ENCODE results near the gene ADAMTSL1.

The ADAMTSL1 gene

DNA sequence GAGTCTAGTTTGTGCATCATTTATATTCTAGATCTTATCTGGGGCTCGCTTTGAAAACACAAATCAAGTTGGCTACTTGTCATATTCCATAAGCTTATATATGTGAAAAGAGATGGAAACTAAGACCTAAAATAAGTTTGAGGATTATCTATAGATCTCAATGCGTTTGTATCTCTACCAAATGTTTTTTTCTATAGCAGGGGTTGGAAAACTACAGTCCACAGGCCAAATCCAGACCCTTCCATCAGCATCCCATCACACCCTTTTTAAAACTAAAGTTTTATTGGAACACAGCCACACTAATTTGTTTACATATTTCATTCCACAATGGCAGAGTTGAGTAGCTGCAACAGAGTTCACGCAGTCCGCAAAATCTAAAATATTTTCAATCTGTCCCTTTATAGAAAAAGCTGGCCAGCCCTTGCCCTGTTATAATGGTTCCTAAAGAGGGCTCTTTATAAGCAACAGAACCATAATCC is 230.0 kb downstream of the ADAMTSL1 start:
- DNase-seq, result no peak

DNA sequence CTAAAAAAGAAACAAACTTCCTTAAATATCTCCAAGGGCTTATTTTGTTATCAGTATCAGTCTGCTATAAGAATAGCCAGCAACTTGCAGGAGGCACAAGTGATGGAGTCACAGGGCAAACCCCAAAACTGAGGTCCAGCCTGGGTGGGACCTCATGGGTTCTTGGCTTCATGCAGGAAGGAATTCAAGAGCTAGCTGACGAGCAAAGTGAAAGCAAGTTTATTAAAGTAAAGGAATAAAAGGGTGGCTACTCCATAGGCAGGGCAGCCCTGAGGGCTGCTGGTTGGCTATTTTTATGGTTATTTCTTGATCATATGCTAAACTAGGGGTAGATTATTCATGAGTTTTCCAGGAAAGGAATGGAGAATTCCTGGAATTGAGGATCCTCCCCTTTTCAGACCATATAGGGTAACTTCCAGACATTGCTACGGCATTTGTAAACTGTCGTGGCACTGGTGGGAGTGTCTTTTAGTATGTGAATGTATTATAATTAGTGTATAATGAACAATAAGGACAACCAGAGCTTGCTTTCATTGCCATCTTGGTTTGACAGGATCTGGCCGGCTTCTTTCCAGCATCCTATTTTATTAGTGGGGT is 231.9 kb downstream of the ADAMTSL1 start:
- no peak for DNase-seq

DNA sequence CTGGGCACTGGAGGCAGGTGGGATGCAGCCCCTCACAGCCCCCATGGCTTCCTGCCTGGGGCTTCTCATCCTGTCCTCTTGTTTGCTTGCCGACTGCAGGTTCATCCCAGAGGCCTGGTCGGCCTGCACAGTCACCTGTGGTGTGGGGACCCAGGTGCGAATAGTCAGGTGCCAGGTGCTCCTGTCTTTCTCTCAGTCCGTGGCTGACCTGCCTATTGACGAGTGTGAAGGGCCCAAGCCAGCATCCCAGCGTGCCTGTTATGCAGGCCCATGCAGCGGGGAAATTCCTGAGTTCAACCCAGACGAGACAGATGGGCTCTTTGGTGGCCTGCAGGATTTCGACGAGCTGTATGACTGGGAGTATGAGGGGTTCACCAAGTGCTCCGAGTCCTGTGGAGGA is 232.7 kb downstream of the ADAMTSL1 start:
- DNase-seq, result no peak

DNA sequence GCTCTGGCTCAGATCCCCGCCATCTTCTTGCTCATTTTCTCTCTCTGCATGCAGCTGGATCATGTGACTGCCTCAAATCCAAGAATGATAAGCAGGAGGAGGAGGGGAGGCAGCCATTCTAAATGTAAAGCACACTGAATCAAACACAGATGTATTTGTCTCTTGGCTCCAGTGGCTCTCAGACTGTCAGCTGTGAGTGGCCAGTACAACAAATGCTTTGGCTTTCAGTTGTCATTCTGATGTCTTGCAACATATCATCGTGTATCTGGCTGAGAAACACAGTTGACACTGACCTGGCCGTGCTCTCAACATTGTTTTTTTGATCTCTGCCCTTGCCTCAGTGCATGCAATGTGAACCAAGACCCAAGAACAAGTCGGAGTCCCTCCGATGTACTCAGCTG is 233.1 kb downstream of the ADAMTSL1 start:
- no peak for DNase-seq

DNA sequence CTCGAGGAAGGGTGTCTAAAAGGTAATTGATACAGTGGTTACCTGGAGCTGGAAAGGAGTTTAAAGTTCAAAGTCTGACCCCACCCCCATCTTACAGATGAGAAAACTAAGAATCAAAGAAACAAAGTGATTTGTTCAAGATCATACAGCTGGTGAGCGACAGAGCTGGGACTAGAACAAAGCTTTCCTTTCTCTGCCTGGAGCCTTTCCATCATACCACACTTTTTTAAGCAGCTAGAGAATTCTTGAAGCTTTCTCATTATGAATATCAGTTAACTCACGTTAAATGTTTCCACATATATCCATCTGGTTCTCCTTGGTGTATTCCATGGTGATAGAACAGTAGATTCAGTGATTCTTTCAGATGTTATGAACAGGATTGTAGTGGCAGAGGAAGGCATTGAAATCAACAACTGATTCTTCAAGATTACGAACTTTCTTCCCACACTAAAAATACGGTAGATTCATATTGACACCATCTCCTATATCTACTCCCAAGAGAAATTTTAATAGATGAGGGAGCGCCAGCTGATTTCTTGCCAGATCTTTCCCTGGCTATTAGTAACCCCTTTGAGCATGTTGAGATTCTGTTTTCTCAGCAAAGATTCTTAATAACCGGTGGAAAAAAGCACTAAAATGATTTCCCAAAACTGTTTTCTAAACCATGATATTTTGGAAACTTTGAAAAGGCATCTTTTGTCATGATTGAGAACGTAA is 233.7 kb downstream of the ADAMTSL1 start:
- DNase-seq, result no peak

DNA sequence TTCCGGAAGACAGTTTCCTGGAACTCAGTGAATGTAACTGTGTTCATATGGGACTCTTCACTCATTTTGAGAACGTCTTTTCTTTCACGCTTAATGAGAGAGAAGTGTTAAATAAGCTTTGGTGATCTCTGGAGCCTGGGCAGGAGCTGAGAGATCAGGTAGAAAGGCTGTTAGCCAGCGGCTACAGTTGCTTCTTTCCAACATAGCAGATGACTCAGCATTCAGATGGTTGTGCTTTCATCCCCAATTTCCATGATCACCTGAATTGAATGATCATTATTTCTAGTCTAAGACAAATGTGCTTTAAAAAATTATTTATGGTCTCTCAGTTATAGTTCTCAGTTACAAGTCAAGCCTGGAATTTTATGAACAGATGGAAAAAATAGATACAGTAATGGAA is 234.5 kb downstream of the ADAMTSL1 start:
- no peak for DNase-seq

DNA sequence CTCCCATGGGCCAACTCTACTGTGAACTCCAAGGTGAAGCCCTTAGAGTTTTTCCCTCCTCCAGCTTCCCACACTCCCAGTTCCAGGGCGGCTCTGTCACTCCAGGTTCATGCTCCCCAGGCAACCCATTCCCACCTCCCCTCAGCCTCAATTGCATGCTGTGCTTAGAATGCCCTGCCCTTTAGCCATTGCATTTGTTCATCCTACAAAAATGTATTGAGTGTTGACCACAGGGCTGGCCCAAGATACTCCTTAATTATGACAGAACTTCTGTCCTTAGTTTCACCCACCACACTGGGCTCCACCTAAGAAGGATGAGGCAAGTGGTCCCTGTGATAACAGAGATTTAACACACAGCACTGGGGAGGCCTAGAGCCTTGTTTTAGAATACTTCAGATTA is 236.1 kb downstream of the ADAMTSL1 start:
- DNase-seq, result no peak

DNA sequence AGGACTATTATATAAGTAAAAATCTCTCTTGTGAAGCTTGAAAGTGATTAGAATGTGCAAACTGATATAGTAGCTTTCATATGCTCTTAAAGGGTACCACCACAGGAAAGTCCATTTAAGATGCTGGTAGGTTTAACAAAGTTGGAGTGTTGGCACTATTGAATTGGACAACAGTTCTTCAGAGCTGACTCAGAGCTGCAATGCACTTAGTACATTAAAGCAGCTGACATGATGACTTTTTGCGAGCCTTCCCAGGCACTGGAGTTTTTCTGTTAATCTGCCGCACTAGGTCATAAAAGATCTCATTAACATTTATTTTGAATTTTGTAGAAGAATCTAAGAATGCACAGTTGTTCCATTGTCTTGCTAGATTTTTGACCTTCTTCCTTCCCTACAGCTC is 243.8 kb downstream of the ADAMTSL1 start:
- no peak for DNase-seq

DNA sequence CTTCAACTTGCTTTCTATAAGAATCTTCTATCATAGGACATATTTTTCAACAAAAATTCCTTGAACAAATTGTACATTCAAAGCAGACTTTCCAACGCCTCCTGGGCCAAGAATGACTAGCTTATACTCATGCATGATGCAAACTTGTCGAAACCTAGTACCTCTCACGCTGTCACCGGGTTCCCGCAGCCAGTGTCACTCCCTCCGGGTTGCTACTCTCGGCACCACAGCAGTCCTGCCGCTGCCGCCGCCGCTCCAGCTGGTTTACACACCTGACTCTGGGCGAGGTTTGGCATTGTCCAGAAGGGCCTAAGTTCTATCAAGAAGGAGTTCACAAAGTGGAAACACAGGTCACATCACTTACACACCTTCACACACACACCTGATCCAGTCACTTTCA is 244.4 kb downstream of the ADAMTSL1 start:
- DNase-seq, result no peak

DNA sequence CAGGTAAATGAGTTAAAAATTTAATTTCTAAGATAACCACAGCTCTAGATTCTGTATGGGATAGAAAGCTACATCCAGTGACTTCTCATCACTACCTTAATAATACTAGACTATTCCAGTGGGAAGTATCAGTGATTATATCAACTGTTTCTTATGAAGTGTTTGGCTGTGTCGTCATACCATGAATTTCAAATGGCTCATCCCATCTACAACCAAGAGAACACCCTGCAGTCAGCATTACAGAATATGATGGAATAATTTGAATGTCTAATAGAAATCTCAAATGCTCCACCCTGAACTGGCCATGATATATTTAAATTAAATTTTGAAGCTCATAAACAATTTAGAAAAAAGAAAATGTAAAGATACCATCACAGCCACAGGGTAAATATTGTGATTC is 245.0 kb downstream of the ADAMTSL1 start:
- no peak for DNase-seq

DNA sequence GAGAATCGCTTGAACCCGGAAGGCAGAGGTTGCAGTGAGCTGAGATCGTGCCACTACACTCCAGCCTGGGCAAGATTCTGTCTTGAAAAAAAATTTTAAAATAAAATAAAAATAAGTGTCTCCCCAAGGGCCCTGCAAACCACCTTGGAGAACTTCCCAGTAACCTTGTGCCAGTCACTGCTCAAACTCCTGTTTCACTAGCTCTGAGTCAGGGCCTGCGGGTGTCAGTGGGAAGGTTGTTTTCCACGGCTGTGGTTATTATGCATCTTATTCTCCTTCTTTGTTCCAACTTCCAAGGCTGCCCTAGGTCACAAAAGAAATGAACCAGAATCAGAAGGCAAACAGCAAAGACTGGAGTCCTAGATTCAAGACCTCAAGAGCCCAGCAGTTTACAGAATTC is 246.7 kb downstream of the ADAMTSL1 start:
- DNase-seq, result no peak

DNA sequence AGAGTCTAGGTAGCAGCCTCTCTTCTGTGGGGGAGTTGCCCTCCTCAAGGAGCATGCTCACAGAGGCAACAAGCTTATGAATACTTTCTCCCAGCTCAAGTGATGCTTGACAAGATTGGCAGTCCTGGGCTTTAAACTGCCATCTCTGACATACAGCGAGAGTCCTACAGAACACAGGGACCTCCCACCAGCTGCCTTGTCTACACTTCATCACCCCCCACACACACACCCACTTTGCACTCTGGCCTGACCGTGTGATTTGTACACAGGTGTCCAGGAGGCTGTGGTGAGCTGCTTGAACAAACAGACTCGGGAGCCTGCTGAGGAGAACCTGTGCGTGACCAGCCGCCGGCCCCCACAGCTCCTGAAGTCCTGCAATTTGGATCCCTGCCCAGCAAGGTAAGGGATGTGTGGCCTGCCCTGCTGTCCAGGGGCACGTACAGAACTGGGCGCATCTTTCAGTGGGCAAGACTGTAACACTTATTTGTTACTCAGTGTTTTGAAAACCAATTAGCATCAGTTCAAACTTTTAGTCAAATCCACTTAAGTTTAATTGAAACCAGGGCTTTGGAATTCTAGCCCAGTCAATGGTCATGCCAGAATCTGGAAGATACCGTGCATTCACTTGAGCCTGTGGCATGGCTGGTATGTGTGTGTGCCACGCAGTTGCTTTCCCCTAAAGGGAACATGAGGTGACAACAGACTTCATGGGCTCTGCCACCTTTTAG is 247.5 kb downstream of the ADAMTSL1 start:
- DNase-seq, result no peak

DNA sequence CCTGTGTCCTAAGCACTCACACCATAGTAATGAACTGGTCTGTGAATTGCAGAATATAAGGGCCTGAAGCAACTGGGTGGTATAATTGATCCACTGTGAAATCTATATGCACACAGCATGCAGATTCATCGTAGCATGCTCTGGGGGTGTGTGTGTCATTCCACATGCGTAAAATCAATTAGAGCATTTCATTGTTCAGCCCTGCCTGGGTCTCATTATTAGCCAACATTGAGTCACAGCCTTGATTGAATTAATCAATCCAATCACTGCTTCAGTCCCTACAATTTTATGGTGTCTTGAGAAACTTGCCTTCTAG is 248.0 kb downstream of the ADAMTSL1 start:
- no peak for DNase-seq

DNA sequence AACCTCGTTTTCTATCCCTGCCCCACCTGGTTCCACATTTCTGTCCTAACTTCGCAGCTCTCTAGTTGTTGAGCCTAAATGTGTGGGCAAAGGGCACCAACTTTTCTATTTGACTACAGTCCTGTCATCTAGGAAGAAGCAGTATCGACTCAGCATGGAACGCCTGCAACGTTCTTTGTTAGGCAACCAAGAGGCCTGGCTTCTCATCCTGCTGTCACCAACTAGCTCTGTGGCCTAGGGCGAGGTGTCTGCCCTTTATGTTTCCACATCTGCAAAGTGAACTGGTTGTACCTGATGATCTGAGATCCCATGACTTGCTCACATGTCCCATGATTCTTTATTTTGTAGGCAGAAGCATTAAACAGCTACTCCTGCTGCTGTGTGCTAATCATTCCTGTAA is 248.9 kb downstream of the ADAMTSL1 start:
- no peak for DNase-seq

DNA sequence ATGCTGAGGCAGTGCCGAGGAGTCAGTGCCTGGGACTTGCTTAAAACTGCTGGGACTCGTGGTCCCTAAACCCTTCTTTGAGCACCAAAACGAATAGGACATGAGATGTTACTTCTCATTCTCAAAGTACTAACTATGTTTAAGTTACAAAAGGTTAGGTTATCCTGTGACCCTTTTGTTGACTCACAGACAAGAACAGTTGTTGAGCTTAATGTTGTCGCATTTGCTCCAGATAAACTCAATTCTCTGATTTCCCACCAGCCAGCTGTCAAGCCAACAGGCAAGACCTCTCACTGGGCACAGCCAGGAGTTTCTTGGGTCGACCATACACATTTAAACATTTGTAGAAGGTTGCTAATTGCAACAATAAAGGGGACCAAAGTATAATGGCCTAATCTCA is 249.4 kb downstream of the ADAMTSL1 start:
- no peak for DNase-seq

DNA sequence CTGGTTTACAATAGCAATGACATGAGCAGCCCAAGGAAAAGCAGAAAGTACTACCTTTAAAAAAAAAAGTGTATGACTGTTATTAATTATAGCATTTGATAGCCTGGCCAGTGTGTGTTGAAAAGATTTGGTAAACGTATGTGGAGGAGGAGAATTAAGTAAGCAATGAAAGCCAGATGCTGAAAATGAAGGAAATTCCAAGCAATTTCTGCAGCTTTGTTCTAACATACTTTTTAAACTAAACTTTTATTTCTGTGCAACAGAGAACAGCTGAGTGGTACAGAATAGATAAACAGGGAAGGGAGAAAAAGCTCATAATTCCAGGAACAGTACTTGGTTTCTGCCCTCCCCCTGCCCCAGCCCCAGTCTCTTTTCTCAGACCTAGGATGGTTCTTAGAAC is 252.6 kb downstream of the ADAMTSL1 start:
- DNase-seq, result no peak

DNA sequence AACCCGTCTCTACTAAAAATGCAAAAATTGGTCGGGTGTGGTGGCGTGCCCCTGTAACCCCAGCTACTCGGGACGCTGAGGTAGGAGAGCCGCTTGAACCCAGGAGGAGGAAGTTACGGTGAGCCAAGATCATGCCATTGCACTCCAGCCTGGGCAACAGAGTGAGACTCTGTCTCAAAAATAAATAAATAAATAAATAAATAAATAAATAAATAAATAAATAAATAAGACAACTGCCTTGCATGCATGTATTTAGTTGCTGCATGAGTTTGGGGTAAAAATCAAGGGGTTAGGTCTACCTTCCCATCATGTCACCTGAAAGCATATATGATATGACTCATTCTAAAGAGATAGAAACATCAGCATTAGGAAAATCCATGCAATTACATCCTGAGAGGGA is 254.0 kb downstream of the ADAMTSL1 start:
- DNase-seq, result no peak

DNA sequence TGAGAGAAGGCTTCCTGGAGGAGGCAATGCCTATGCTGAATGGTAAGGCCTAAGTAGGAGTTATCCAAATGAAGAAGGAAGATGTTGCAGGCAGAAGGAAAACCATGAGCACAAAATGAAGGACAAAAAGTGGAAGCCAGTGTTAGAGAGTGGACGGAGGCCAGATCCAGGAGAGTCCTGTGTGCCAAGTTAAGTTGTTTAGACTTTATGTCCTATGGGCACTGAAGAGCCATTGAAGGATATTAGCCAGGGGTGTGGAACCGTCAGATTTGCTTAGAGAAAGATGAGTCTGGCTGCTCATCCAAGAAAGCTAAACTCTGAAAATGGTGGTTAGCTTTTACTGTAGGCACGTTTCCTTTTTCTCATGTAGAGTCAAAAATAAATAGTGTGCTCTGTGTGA is 254.7 kb downstream of the ADAMTSL1 start:
- no peak for DNase-seq

DNA sequence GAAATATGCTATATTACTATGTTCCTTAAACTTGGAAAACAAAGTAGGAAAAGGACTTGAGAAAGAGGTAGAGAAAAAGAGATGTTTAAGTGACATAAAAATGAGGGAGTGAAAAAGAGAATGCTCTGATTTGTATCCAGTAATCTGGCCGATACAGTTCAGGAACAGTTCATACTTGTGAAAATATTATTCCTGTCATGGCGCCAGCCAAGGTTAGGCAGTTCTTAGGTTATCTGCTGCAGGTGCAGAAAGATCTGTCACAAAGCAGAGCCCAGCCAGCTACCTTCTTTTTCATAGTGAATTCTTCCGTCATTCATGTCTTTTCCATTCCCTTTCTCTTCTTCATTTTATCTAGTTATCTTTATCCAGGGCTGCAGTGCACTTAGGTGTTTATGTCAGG is 256.3 kb downstream of the ADAMTSL1 start:
- DNase-seq, result no peak

DNA sequence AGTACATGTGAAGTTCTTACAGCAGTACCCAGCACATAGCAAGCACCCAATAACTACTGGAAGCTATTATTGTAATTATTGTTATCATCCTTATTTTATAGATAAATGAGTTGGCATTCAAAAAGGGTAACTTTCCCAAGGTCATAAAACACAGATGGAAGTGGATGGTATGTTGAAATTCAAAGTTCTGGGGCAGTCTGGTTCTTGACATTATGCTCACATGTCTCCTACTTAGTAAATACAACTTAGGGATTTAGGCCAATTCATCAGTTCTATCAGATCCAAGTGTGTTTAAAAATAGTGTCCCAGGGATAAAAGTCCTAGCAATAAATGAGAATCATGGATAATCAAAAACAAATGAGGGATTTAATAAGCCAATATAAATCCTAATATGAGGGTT is 265.2 kb downstream of the ADAMTSL1 start:
- DNase-seq, result no peak

DNA sequence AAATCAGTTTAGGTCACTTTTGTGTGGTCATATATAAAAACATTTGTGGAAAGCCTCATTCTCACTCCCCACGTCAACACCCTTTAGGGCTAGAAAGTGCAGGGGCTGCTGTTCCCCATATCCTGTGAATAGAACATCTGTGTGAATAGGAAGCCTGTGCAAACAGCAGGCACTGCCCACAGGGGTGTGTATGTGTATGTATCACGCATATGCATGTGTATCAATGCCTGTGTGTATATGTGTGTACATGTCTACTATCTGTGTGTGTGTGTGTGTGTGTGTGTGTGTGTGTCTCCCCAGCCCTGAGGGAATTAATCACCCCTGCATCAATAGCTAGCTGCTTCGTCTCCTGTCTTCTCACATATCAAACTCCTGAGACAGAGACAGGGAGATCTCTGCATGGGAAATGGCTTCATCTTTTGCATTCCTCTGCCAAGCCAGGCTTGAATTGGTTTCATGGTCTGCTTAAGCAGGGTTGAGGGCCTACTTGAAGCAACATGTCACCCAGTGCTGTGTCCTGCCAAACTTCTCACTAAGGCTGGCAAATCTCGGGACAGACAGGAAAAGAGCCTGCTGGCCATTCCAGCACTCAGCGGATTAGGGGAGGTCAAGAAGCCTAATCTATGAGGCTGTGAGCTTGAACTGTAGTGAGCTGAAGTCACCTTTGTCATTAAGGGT is 265.8 kb downstream of the ADAMTSL1 start:
- DNase-seq, result no peak

DNA sequence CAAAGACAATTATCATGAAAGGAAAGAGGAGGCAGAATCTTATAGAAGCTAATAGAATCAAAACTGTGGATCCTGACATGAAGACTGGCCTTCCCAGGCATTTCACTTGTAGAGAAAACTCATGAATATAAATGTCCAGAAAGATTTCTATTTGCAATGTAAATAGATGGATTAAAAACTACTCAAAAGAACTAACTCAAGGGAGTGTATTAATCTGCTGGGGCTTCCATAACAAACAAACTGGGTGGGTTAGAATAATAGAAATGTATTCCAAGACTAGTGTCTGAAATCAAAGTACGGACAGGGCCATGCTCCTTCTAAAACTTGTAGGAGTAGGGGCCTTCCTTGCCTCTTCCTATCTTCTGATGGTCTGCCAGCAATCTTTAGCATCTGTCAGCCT is 267.4 kb downstream of the ADAMTSL1 start:
- no peak for DNase-seq

DNA sequence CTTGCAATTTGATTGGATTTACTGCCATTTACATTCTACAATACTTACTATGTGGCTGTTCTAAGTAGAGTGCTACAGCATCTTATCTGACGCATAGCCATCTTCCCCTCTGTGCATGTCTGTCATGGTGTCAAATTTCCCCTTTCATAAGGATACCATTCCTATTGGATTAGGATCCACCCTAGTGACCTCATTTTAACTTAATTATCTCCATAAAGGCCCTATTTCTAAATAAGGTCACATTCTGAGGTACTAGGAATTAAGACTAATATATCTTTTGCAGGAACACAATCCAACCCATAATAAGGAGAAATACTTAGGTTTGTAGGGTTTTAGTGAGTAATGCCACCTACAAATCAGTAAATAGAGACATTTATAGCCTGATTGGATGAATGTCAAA is 268.0 kb downstream of the ADAMTSL1 start:
- DNase-seq, result no peak

DNA sequence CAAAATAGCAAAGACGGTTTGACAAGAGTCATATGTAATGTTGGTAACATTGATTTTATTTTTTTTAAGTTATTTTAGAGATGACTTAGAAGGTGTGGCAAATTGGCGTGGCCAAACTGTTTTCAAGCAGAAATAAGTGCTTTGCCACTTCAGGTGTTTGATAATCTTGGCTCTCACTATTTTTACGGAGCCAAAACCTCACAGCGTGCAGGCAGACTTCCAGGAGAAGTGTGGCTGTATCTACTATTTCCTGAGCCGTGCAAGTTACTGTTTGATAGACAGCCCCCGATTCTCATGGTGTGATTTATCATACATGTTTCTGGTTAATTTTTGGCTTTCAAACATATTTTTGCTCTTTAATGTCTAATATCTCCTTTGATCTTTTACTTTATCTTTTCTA is 269.5 kb downstream of the ADAMTSL1 start:
- no peak for DNase-seq

All from right forelimb (tissue), 1 donor.